ENCODE results near the gene SH2B3. TPM values are rescaled to one million over a fixed set of nuclear protein-coding genes. Genes with fewer than 3 reads are reported as not detected.
A peak's percentile ranks its signal among the peaks of the same experiment; 100 is the strongest.

SH2B3 gene
- total and polyA plus RNA-seq, 2 of the 13 experiments (the other 11 are each of a cell fraction or from before 2014, with no cell fraction given): 6.8 to 6.9 TPM

DNA sequence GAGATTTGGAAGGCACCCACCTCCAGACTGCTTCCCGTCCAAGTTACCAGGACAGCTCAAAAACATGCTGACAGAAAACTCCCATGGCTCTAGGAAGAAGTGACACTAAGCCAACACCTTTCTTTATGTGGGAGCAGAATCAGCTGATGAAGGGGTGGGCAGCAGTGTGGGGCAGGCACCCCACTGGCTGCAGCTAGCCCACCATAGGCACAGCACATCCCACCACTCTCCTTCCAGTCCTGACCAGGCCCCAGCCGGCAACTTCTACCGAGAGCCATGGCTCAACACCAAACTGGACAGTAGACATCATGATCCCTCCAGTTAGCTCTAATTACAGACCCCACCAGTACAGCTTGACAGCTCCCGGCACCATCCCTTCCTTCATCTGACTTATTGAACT, 45.0 kb downstream of the SH2B3 start:
- BruUV-seq (replicated peaks): no TSS peak

DNA sequence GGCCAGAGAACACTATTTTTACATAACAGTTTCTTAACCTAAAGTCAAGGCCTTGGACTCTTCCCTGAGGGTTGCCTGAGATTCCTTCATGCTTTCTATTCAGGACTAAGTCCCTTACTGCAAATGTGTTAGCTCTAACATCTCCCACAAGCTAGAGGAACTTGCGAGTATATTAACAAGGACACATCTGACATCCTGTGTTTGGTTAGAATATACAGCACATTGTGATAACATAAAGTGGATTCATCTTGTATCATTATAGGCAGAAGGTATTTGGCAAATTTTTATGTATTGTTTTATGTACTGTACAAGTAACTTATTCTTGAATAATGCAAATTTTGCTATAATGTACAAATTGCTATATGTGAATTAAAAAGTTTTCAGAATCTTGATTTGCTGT, 45.5 kb downstream of the SH2B3 start:
- H3K9me3 ChIP-seq (ENCODE audit: low read length): no peaks in the 10 kb centered on the region
- H3K27ac ChIP-seq (ENCODE audit: extremely low read length, insufficient read depth, low read length): no peak overlapping the region
- intact Hi-C loops (cut with micrococcal nuclease; ENCODE audit: unreplicated experiment): loop anchor here (1.0 to 2.0 kb wide), 3 partner anchors 46 to 120 kb away; partner anchors contain the start of gene SH2B3
- no peak for TF ChIP-seq U2AF1 (optimal IDR thresholded peaks at IDR 0.05; ENCODE audit: low read depth, low read length)
- TF ChIP-seq, protein P1, sequence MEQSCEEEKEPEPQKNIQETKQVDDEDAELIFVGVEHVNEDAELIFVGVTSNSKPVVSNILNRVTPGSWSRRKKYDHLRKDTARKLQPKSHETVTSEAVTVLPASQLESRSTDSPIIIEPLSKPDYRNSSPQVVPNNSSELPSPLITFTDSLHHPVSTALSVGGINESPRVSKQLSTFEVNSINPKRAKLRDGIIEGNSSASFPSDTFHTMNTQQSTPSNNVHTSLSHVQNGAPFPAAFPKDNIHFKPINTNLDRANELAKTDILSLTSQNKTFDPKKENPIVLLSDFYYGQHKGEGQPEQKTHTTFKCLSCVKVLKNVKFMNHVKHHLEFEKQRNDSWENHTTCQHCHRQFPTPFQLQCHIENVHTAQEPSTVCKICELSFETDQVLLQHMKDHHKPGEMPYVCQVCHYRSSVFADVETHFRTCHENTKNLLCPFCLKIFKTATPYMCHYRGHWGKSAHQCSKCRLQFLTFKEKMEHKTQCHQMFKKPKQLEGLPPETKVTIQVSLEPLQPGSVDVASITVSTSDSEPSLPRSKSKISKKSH (CRISPR knock-in tag; IDR thresholded peaks at IDR 0.05; ENCODE audit: borderline replicate concordance): no peak
- TF ChIP-seq ZNF160 (CRISPR knock-in tag; IDR thresholded peaks at IDR 0.05): no peak
- TF ChIP-seq, protein P2, sequence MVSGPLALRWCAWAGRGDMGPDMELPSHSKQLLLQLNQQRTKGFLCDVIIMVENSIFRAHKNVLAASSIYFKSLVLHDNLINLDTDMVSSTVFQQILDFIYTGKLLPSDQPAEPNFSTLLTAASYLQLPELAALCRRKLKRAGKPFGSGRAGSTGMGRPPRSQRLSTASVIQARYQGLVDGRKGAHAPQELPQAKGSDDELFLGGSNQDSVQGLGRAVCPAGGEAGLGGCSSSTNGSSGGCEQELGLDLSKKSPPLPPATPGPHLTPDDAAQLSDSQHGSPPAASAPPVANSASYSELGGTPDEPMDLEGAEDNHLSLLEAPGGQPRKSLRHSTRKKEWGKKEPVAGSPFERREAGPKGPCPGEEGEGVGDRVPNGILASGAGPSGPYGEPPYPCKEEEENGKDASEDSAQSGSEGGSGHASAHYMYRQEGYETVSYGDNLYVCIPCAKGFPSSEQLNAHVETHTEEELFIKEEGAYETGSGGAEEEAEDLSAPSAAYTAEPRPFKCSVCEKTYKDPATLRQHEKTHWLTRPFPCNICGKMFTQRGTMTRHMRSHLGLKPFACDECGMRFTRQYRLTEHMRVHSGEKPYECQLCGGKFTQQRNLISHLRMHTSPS (CRISPR knock-in tag; IDR thresholded peaks at IDR 0.05; ENCODE audit: low read depth): no peak
- no peak for TF ChIP-seq KDM6A (CRISPR knock-in tag; IDR thresholded peaks at IDR 0.05; ENCODE audit: low read depth)
- no peak for TF ChIP-seq KDM3A (CRISPR knock-in tag; IDR thresholded peaks at IDR 0.05; ENCODE audit: low read depth)
- TF ChIP-seq, protein P3, sequence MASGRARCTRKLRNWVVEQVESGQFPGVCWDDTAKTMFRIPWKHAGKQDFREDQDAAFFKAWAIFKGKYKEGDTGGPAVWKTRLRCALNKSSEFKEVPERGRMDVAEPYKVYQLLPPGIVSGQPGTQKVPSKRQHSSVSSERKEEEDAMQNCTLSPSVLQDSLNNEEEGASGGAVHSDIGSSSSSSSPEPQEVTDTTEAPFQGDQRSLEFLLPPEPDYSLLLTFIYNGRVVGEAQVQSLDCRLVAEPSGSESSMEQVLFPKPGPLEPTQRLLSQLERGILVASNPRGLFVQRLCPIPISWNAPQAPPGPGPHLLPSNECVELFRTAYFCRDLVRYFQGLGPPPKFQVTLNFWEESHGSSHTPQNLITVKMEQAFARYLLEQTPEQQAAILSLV (CRISPR knock-in tag; IDR thresholded peaks at IDR 0.05; ENCODE audit: borderline replicate concordance): no peak
- TF ChIP-seq PHF21A (CRISPR knock-in tag; IDR thresholded peaks at IDR 0.05): no peak
- TF ChIP-seq RELA (CRISPR knock-in tag; IDR thresholded peaks at IDR 0.05): no peak
- TF ChIP-seq GPN1 (CRISPR knock-in tag; IDR thresholded peaks at IDR 0.05; ENCODE audit: borderline replicate concordance): no peak
- TF ChIP-seq ZBTB7B (CRISPR knock-in tag; IDR thresholded peaks at IDR 0.05): no peak
- H4K20me1 ChIP-seq (ENCODE audit: insufficient read depth, low read length): 0 out of 2 replicates have a peak, but pooled peaks cover 8% of the 10 kb centered on the region
- H3K4me3 ChIP-seq (replicated peaks in 1 of 3; ENCODE audit: insufficient read depth in 1 of 3, low read depth in 2 of 3, low read length in 3 of 3): no peak overlapping the region
- no peaks in the 10 kb centered on the region for H3K79me2 ChIP-seq (ENCODE audit: insufficient read depth, low read length)
- peaks cover 48 to 88% of the 10 kb centered on the region in 2 experiments for H3K36me3 ChIP-seq (replicated peaks in 1 of 2; ENCODE audit: control insufficient read depth in 1 of 2, insufficient read depth in 2 of 2, low read length in 2 of 2)
- ChIA-PET CTCF (ENCODE audit: low intra/inter-chr PET ratio, low total read pairs) (interaction anchor here (1.7 to 2.8 kb wide), 2 partner anchors 55 to 120 kb away, joined by 12 to 31 read pairs; no protein-coding TSS in a partner anchor), POLR2A (interaction anchor here (1.1 to 1.2 kb wide), 2 partner anchors 48 to 120 kb away, joined by 3 to 4 read pairs; no protein-coding TSS in a partner anchor)
- H3K4me2 ChIP-seq (ENCODE audit: low read depth, low read length): no peak overlapping the region
- BruUV-seq (replicated peaks): no TSS peak
- no peak overlapping the region for H3K9ac ChIP-seq (ENCODE audit: insufficient read depth, low read depth, low read length)
- DNase-seq (ENCODE audit: low spot score) (no peak), FAIRE-seq (no peak), ATAC-seq (no peak)
- WGBS (ENCODE audit: low lambda C conversion rate): 100% methylated on average over 1 of the region's 1 CpG
- H3K4me1 ChIP-seq (ENCODE audit: insufficient read depth, low read length): no peaks in the 10 kb centered on the region
- H2AFZ ChIP-seq (ENCODE audit: low read length): no peak overlapping the region
- H3K27me3 ChIP-seq (ENCODE audit: control insufficient read depth in 1 of 2, insufficient read depth in 2 of 2, low read length in 2 of 2): no peaks in the 10 kb centered on the region
- in situ Hi-C loops (cut with HindIII; ENCODE audit: extremely low pct_ligation_motif_present, low pct_unique_long_range_greater_than_20kb): loop anchor here (5.0 kb wide), 1 partner anchor 54 kb away; no protein-coding TSS in a partner anchor

More for the DNA sequence above, 45.0 kb downstream of the SH2B3 start:
- Histone ChIP-seq H3K4me1 (ENCODE audit: insufficient read depth, low read length) (no peaks in the 10 kb centered on the region), H3K9ac (ENCODE audit: insufficient read depth, low read depth, low read length) (no peak overlapping the region), H3K4me2 (ENCODE audit: low read depth, low read length) (no peak overlapping the region), H4K20me1 (ENCODE audit: insufficient read depth, low read length) (0 out of 2 replicates have a peak, but pooled peaks cover 5% of the 10 kb centered on the region), H3K27ac (ENCODE audit: extremely low read length, insufficient read depth, low read length) (no peak overlapping the region), H3K27me3 (ENCODE audit: control insufficient read depth in 1 of 2, insufficient read depth in 2 of 2, low read length in 2 of 2) (no peaks in the 10 kb centered on the region), H3K4me3 (replicated peaks in 1 of 3; ENCODE audit: insufficient read depth in 1 of 3, low read depth in 2 of 3, low read length in 3 of 3) (no peak overlapping the region), H2AFZ (ENCODE audit: low read length) (no peak overlapping the region), H3K79me2 (ENCODE audit: insufficient read depth, low read length) (no peaks in the 10 kb centered on the region), H3K36me3 (replicated peaks in 1 of 2; ENCODE audit: control insufficient read depth in 1 of 2, insufficient read depth in 2 of 2, low read length in 2 of 2) (peaks cover 45 to 88% of the 10 kb centered on the region in 2 experiments), H3K9me3 (ENCODE audit: low read length) (no peaks in the 10 kb centered on the region)
- TF ChIP-seq ZNF383 (CRISPR knock-in tag; IDR thresholded peaks at IDR 0.05; ENCODE audit: borderline replicate concordance): no peak
- TF ChIP-seq ZNF180 (CRISPR knock-in tag; IDR thresholded peaks at IDR 0.05; ENCODE audit: borderline replicate concordance, low read depth): no peak
- no peak for TF ChIP-seq SMYD3 (CRISPR knock-in tag; IDR thresholded peaks at IDR 0.05)
- no peak for TF ChIP-seq KAT8 (CRISPR knock-in tag; IDR thresholded peaks at IDR 0.05)
- TF ChIP-seq RBM22 (optimal IDR thresholded peaks at IDR 0.05; ENCODE audit: low read length): peak; percentile 85
- TF ChIP-seq ZNF629 (CRISPR knock-in tag; conservative IDR thresholded peaks at IDR 0.05): no peak
- WGBS (ENCODE audit: low lambda C conversion rate): 98% methylated on average over 4 of the region's 4 CpGs
- CTCF ChIA-PET (ENCODE audit: low intra/inter-chr PET ratio, low total read pairs): interaction anchor here (1.7 to 2.8 kb wide), 2 partner anchors 54 to 120 kb away, joined by 12 to 31 read pairs; no protein-coding TSS in a partner anchor
- in situ Hi-C loops (cut with HindIII; ENCODE audit: extremely low pct_ligation_motif_present, low pct_unique_long_range_greater_than_20kb) (loop anchor here (5.0 kb wide), 1 partner anchor 53 kb away; no protein-coding TSS in a partner anchor), intact Hi-C loops (cut with micrococcal nuclease; ENCODE audit: unreplicated experiment) (loop anchor here (1.0 to 2.0 kb wide), 3 partner anchors 46 to 119 kb away; partner anchors contain the start of gene SH2B3)
- POLR2A ChIA-PET: no interaction called here
- FAIRE-seq (no peak), DNase-seq (ENCODE audit: low spot score) (no peak), ATAC-seq (no peak)

Data from HepG2 (cell line).